SU-DHL-6 (cell line): ENCODE results near the gene NPSR1.

Source experiments
- H2AFZ ChIP-seq: fragments of 200-600 bp; sonication (generic); 2 replicates; pipeline ENCODE4 v1.6.1; 2014; ENCODE audit warnings: low read depth, mild to moderate bottlenecking, moderate library complexity, mixed read lengths, antibody characterized with exemption, low read length; ENCODE audit not compliant: severe bottlenecking
- H3F3A ChIP-seq: fragments of 200-600 bp; shearing (Covaris generic); 2 replicates; pipeline ENCODE4 v1.6.0; 2016; ENCODE audit warnings: antibody characterized with exemption, mild to moderate bottlenecking; ENCODE audit not compliant: insufficient read depth
- H3K27ac ChIP-seq: fragments of 200-600 bp; sonication (generic); 2 replicates; pipeline ENCODE4 v1.5.1; 2016; ENCODE audit warnings: low read depth, mild to moderate bottlenecking, low read length, moderate library complexity, mixed read lengths
- H3K27me3 ChIP-seq: fragments of 200-600 bp; sonication (generic), shearing (Covaris generic); 2 replicates; pipeline ENCODE4 v1.6.0; 2014; ENCODE audit warnings: mild to moderate bottlenecking, low read length
- H3K36me3 ChIP-seq: fragments of 200-600 bp; sonication (generic); 2 replicates; pipeline ENCODE4 v1.6.1; 2014; ENCODE audit warnings: mild to moderate bottlenecking, low read length, mixed read lengths
- H3K4me2 ChIP-seq: fragments of 300-600, 200-600 bp; shearing (Covaris generic), sonication (generic); 2 replicates; pipeline ENCODE4 v1.6.0; 2014; ENCODE audit warnings: low read length, low read depth, mild to moderate bottlenecking; ENCODE audit not compliant: poor library complexity, severe bottlenecking
- H3K4me3 ChIP-seq: fragments of 200-600 bp; sonication (generic); 2 replicates; pipeline ENCODE4 v1.5.1; 2014; ENCODE audit warnings: antibody characterized with exemption, low read length, mild to moderate bottlenecking, mixed read lengths; ENCODE audit not compliant: insufficient read depth, poor library complexity, severe bottlenecking
- H3K79me2 ChIP-seq: fragments of 200-600 bp; sonication (generic); 2 replicates; pipeline ENCODE4 v1.6.1; 2014; ENCODE audit warnings: mild to moderate bottlenecking, low read length, moderate library complexity; ENCODE audit not compliant: insufficient read depth
- H3K9ac ChIP-seq: fragments of 200-600 bp; sonication (generic); 2 replicates; pipeline ENCODE4 v1.7.0; 2014; ENCODE audit warnings: mild to moderate bottlenecking, low read length
- H3K9me2 ChIP-seq: fragments of 200-600 bp; sonication (generic); replicated peaks from 2 replicates; pipeline ENCODE4 v1.6.1; 2014; ENCODE audit warnings: low read length; ENCODE audit not compliant: insufficient read depth
- H3K9me3 ChIP-seq: fragments of 200-600 bp; sonication (generic); 2 replicates; pipeline ENCODE4 v1.6.1; 2014; ENCODE audit warnings: low read length, mixed read lengths; ENCODE audit not compliant: insufficient read depth
- H4K20me1 ChIP-seq: fragments of 200-600 bp; sonication (generic); 2 replicates; pipeline ENCODE4 v1.6.1; 2014; ENCODE audit warnings: low read depth, mild to moderate bottlenecking, antibody characterized with exemption, low read length, moderate library complexity, mixed read lengths
- CTCF ChIP-seq: fragments of 200-600 bp; sonication (generic); IDR thresholded peaks from one replicate; pipeline ENCODE4 v1.5.1; 2017; ENCODE audit warnings: antibody characterized with exemption, mild to moderate bottlenecking, low read length, moderate library complexity; ENCODE audit not compliant: insufficient read depth, poor library complexity, severe bottlenecking
- EZH2phosphoT487 ChIP-seq: fragments of 200-600 bp; sonication (generic), shearing (Covaris generic); conservative IDR thresholded peaks from 2 replicates; pipeline ENCODE4 v1.6.1; 2018; ENCODE audit warnings: mild to moderate bottlenecking, antibody characterized with exemption, low read length, moderate library complexity, mixed read lengths

Gene NPSR1

GRCh38 chr7:34844936-34845665 lies 187.1 kb downstream of the NPSR1 start:
- H3K79me2 ChIP-seq, result no peaks in the 10 kb centered on the region
- no peaks in the 10 kb centered on the region for H3K9me3 ChIP-seq
- H3K27me3 ChIP-seq, result no peaks in the 10 kb centered on the region
- H3K9ac ChIP-seq, result no peak overlapping the region
- TF ChIP-seq EZH2phosphoT487, result no peak
- no peak for TF ChIP-seq CTCF
- no peaks in the 10 kb centered on the region for H4K20me1 ChIP-seq
- no peak overlapping the region for H3K4me3 ChIP-seq
- no peaks in the 10 kb centered on the region for H3K9me2 ChIP-seq
- no peak overlapping the region for H2AFZ ChIP-seq
- H3K4me2 ChIP-seq, result no peak overlapping the region
- no peaks in the 10 kb centered on the region for H3K36me3 ChIP-seq
- no peak overlapping the region for H3K27ac ChIP-seq
- no peaks in the 10 kb centered on the region for H3F3A ChIP-seq

- no peaks in the 10 kb centered on the region for H4K20me1 ChIP-seq
- no peaks in the 10 kb centered on the region for H3K9me3 ChIP-seq
- no peaks in the 10 kb centered on the region for H3K79me2 ChIP-seq
- H3K27me3 ChIP-seq, result no peaks in the 10 kb centered on the region
- no peaks in the 10 kb centered on the region for H3K36me3 ChIP-seq
- TF ChIP-seq CTCF, result no peak
- no peak for TF ChIP-seq EZH2phosphoT487
- no peak overlapping the region for H3K4me2 ChIP-seq
- H3K9ac ChIP-seq, result no peak overlapping the region
- H3K9me2 ChIP-seq, result no peaks in the 10 kb centered on the region
- H3K4me3 ChIP-seq, result no peak overlapping the region
- H3F3A ChIP-seq, result no peaks in the 10 kb centered on the region
- H3K27ac ChIP-seq, result no peak overlapping the region
- no peak overlapping the region for H2AFZ ChIP-seq
Observed at GRCh38 chr7:34845666-34846361, 187.8 kb downstream of the NPSR1 start.

DNA sequence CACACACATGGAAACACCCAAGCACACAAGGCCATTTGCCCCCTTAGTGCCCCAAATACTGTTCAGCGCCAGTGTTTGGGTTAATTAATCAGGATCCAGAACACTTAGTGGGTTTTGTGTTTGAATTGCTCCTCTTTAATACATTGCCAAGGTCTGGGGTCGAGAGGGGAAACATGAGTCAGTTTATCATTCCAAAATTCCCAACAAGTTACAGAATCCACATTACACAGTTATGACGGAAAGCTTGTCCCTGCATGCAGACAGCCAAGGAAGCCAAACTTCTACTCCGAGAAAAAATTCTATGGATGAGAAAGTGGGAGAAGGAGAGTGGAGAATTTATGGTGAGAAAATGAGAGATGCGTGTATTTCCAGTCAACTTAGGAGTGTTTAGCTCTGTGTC lies 189.0 kb downstream of the NPSR1 start:
- H3K9me2 ChIP-seq, result no peaks in the 10 kb centered on the region
- H3K79me2 ChIP-seq, result no peaks in the 10 kb centered on the region
- TF ChIP-seq CTCF (no peak), EZH2phosphoT487 (no peak)
- no peaks in the 10 kb centered on the region for H3K27me3 ChIP-seq
- no peaks in the 10 kb centered on the region for H3K9me3 ChIP-seq
- no peak overlapping the region for H3K4me3 ChIP-seq
- H3K27ac ChIP-seq, result no peak overlapping the region
- no peaks in the 10 kb centered on the region for H3K36me3 ChIP-seq
- H3F3A ChIP-seq, result no peaks in the 10 kb centered on the region
- no peak overlapping the region for H3K4me2 ChIP-seq
- H2AFZ ChIP-seq, result no peak overlapping the region
- no peak overlapping the region for H3K9ac ChIP-seq
- H4K20me1 ChIP-seq, result no peaks in the 10 kb centered on the region
